Measurements from ENCODE around the gene NFASC.
A peak's percentile ranks its signal among the peaks of the same experiment; 100 is the strongest.

NFASC gene

GRCh38 chr1:204927673-204928641 lies 57.3 kb downstream of the NFASC start:
- DNase-seq = no peak

GRCh38 chr1:204928671-204929486 lies 58.2 kb downstream of the NFASC start:
- no peak for DNase-seq

DNA sequence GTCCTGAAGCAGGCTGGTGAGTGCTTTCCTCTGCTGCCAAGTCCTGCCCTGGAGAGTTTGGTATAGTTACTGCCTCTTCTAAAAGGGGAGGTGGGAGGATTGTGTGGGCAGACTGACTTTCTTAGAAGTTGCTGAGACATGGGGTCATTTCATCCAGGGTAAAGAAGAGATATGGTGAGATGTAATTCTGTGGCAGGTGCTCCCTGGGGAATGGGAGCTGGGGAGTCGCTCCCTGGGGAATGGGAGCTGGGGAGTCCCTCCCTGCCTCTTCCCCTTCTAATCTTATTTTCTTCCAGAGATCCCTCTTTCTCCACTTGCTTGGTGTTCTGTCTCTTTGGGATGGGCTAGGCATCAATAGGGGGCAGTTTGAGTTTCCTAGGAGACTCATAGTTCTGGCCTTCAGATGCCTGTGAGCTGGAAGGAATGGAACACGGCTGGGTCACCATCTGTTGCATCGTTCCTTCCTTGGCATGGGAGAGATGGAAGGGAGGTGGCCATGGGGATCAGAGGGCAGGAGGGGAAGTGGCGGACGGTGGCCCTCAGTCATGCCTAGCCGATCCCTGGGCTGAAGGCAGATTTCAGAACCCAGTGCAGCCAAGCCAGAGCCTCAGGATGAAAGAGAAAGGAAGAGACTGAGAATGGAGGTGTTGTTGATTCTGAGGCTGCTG lies 59.0 kb downstream of the NFASC start:
- DNase-seq = no peak

GRCh38 chr1:204930155-204930523 lies 59.5 kb downstream of the NFASC start:
- DNase-seq = no peak

DNA sequence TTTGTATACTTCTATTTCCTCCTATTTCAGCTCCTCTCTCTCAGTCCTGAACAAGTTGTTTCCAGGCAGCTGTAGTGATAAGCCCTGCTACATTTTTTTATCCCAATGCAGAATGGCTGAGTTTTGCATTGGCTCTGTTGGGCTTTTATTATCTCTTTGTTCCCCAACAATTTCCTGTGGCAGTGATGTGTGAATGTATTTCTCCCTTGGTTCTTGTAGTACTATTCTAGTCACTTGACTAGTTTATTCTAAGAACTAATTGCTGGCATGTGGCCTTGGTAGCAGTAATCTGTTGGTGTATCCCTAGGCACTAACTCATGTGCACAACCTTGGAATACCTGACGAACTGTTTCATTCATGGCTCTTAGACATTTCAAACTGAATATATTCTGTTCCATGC lies 60.7 kb downstream of the NFASC start:
- DNase-seq = no peak

DNA sequence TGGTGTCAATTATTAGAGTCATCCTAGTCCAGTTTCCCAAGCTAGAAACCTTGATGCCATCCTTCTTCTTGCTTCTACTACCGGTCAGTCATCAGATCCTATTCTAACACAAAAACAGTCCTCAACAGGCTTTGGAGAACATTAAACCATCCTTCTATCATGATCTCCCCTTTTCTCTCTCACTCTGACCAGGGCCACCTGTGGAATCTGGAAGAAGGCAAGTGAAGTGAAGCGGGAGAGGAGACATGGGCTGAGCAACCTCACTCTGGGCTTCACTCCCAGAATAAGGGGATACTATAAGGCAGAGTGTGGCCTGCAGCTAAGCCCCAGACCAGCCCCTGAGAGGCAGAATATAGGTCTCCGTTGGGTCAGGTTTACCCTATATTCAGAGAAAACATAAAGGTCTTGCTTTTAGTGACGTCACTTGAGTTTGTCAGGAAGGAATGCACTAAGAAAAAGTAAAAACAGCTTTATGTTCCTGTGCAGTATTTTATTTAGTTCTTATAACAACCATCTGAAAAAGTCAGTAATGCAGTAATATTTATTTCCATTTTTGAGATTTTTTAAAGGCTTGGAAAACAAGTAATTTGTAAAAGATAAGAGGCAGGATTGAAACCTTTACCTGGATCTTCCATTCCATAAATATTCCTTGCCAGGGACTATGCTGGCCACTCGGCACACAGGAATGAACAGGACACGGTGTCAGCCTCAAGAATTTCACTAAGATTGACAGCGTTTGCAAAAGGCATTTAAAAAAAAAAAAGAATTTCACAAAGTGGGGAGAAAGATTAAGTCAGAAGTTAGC lies 61.3 kb downstream of the NFASC start:
- DNase-seq = no peak

GRCh38 chr1:204932573-204932909 lies 61.9 kb downstream of the NFASC start:
- no peak for DNase-seq

- no peak for DNase-seq
Observed at GRCh38 chr1:204935155-204935554, 64.5 kb downstream of the NFASC start.

- DNase-seq = no peak
Observed at GRCh38 chr1:204936765-204937164, 66.1 kb downstream of the NFASC start.

DNA sequence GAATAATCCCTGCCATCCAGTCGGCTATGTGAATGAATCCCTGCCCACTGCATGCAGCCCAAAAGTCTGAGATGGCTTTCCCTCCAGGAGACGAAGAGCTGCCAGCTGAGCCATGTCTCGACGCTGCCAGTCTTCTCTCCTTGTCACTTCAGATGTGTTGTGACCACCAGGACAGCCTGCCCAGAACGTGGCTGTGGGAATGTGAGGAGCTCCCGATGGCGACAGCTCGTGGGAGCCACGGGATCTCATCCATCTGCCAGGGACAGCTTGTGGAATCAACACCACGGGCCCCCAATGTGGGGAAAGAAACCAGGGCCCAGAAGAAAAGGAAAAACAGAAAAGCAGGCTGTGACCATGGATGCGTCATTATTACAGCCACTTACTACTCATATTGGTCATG lies 67.2 kb downstream of the NFASC start:
- peak in 12 of 58 donors; percentile 21 to 54 (median 33) for DNase-seq

- DNase-seq = no peak
Observed at GRCh38 chr1:204940591-204940990, 69.9 kb downstream of the NFASC start.

DNA sequence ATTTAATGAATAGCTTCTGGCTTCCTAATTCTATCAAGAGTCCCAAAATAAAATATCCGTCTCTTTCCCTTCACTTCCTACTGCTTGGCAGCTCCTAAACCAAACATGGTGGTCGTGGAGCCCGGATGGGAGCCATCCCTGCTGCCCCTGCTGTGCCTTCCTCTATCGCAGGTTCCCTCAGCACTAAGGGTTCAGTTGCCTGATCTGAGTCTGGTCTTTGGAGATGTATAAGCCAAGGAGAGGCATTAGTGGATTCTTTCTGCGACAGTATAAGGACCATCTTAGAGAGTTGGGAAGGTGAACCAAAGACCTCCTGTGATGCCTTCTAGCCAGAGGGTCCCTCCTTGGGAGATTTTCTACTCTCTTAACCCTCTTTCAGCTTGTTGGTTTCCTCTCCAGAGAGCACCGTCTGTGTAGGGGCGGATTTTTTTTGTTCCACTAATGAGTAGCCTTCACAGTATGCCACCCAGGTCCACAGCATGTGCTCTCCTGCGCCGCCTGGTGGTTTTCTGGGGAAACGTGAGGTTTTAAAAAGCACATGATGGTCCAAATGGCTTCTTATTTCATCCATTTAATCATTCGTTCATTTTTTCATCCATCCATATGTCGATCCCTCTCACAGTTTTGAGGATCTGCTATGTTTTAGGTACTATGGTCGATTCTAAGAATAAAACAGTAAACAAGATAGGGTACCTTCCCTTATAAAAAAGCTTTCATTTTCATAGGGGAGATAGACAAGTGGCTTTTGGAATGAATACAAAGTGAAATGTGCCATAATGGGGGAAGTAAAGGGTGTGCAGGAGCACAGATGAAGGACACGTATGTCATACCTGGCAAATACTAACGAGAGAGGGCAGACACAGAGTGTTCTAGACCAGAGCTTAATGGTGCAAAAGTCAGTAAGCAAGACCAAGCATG lies 71.0 kb downstream of the NFASC start:
- peak in 51 of 58 donors; percentile 19 to 84 (median 50) for DNase-seq

DNA sequence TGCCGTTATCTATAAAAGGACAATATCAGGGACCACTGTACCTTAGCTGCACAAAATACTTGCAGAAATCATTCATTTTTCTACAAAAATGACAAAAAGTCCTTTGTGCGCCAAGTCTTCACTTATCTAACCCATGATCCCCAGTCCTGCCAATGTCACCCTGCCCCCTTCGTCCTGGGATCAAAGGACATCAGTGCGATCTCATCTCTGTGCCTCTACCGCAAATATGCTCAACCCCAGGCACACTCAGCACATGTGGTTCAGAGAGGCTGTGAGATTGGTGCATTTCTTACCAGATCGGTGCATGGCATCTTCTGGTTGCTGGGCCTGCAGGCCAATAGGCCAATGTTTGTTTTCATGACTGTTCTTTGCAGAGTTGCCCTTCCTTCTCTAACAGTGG lies 72.8 kb downstream of the NFASC start:
- no peak for DNase-seq

GRCh38 chr1:204944662-204945061 lies 74.0 kb downstream of the NFASC start:
- DNase-seq = no peak

- peak in 20 of 58 donors; percentile 7 to 53 (median 25) for DNase-seq
Observed at GRCh38 chr1:204945565-204945977, 74.9 kb downstream of the NFASC start.

DNA sequence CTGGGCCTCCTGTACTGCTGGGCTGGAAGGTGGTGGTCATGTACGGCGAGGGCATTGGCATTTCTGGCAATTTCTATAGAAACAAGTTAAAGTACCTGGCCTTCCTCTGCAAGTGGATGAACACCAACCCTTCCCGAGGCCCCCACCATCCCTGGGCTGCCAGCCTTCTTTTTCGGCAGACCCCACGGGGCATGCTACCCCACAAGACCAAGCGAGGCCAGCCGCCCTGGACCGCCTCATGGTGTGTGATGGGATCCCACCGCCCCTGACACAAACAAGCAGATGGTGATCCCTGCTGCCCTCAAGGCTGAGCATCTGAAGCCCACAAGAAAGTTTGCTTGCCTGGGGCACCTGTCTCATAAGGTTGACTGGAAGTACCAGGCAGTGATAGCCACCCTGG lies 76.0 kb downstream of the NFASC start:
- DNase-seq = no peak

- DNase-seq = peak in 21 of 58 donors; percentile 16 to 50 (median 31)
Observed at GRCh38 chr1:204947338-204947737, 76.7 kb downstream of the NFASC start.

- DNase-seq = no peak
Observed at GRCh38 chr1:204947747-204948146, 77.1 kb downstream of the NFASC start.

DNA sequence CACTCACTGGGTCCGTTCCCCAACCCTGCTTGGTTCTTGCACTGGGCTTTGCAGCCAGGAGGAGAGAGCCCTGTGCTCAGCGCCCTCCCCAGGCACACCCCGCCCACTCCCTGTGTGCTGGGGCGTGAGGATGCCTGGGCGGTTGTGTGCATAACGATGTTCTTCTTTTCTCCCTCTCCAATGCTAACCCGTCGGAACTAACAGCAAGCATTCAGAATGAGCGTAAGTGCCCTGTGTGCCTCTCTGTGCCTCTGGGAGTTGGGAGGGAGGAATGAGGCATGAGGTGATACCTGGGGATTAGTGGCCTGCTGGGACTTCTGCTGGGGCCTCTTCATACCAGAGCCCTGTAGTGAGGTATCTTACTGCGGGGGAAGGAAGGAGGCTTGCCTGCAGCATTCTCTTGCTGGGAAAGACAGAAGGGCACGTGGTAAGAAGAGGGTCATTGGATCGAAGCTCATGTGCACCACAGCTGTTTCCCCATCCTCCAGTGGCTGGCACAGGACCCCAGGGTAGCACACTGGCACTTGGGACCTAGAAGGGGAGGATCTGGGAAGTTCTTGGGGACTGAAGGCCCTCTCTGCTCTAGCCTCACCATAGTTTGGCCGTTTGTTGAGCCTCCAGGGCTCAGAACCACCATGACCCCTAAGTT lies 79.8 kb downstream of the NFASC start:
- DNase-seq = peak in 4 of 58 donors; percentile 21 to 46 (median 33)
